ENCODE measurements around the gene THEMIS2.

DNA sequence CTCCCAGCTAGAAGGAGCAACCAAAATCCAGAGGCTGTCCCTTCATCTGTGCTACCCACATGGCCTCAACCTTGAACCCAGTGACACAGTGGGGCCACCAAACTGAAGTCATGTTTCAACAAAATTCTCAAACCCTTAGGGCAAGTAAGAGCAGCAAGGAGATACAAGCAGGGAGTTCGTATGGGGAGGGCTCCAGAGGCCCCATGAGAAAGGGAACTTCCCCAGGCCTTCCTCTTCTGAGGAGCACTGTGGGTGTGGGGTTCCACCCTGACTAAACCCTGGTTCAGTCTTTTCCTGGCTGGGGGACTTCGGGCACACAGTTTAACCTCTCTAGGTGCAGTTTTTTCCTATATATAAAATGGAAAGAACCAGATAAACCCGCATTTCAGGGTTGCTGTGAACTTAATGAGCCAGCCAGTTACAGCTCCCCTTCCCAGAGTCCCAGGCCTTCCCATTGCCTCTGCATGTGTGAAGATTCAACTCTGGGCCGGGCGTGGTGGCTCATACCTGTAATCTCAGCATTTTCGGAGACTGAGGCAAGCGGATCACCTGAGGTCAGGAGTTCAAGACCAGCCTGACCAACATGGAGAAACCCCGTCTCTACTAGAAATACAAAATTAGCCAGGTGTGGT lies 8.0 kb upstream of the THEMIS2 start:
- TF ChIP-seq, protein P1, sequence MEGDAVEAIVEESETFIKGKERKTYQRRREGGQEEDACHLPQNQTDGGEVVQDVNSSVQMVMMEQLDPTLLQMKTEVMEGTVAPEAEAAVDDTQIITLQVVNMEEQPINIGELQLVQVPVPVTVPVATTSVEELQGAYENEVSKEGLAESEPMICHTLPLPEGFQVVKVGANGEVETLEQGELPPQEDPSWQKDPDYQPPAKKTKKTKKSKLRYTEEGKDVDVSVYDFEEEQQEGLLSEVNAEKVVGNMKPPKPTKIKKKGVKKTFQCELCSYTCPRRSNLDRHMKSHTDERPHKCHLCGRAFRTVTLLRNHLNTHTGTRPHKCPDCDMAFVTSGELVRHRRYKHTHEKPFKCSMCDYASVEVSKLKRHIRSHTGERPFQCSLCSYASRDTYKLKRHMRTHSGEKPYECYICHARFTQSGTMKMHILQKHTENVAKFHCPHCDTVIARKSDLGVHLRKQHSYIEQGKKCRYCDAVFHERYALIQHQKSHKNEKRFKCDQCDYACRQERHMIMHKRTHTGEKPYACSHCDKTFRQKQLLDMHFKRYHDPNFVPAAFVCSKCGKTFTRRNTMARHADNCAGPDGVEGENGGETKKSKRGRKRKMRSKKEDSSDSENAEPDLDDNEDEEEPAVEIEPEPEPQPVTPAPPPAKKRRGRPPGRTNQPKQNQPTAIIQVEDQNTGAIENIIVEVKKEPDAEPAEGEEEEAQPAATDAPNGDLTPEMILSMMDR (IDR thresholded peaks at IDR 0.05), result no peak
- no peak for TF ChIP-seq EP300 (IDR thresholded peaks at IDR 0.05)
- TF ChIP-seq POLR2A (IDR thresholded peaks at IDR 0.05), result no peak
- no peak for TF ChIP-seq POLR2AphosphoS5 (IDR thresholded peaks at IDR 0.05)
